Gastrocnemius medialis (tissue), 4 donors: ENCODE results near the gene KCNMB3. TPM values are rescaled to one million over a fixed set of nuclear protein-coding genes. Genes with fewer than 3 reads are reported as not detected.
A peak's percentile ranks its signal among the peaks of the same experiment; 100 is the strongest.
"Not testable (repeated sequence)": the region's sequence is repeated elsewhere in the genome, so short reads cannot be mapped to it uniquely, and the experiment has no call there.

Source experiments
- ATAC-seq, 2 donors: fragments of 150-250 bp; one replicate each; pipeline ENCODE4 v1.9.1; 2016
- DNase-seq, 2 donors: peaks; one replicate each; pipeline ENCODE4 v3.0.0-alpha.2; 2019
- H3K27ac ChIP-seq, 4 donors: fragments of 200-600 bp; sonication (generic); 1 replicate in 1 of 4; 2 replicates in 3 of 4; pipeline ENCODE4 v1.5.1; 2016 to 2018; ENCODE audit warnings: mild to moderate bottlenecking in 2 of 4, moderate library complexity in 1 of 4
- H3K27me3 ChIP-seq, 3 donors: fragments of 200-600 bp; sonication (generic) in 2 of 3; 1 replicate in 1 of 3; 2 replicates in 2 of 3; pipeline versions ENCODE4 v1.5.1 to v1.6.0; 2016 to 2019; ENCODE audit warnings: mild to moderate bottlenecking in 1 of 3, moderate library complexity in 1 of 3
- H3K36me3 ChIP-seq, 2 donors: fragments of 200-600 bp; sonication (generic) in 1 of 2; one replicate each; pipeline ENCODE4 v1.5.1; 2017 to 2018
- H3K4me1 ChIP-seq, 2 donors: fragments of 200-600 bp; sonication (generic) in 1 of 2; one replicate each; pipeline ENCODE4 v1.5.1; 2016 to 2017; ENCODE audit warnings: mild to moderate bottlenecking in 2 of 2
- H3K4me3 ChIP-seq, 4 donors: fragments of 200-600 bp; sonication (generic) in 3 of 4; 1 replicate in 1 of 4; 2 replicates in 3 of 4; pipeline ENCODE4 v1.5.1; 2016 to 2019; ENCODE audit warnings: mild to moderate bottlenecking in 2 of 4
- H3K9me3 ChIP-seq, 3 donors: fragments of 200-600 bp; sonication (generic) in 2 of 3; 1 replicate in 1 of 3; 2 replicates in 2 of 3; pipeline ENCODE4 v1.5.1; 2016 to 2019
- POLR2A ChIP-seq, 2 donors: fragments of 450-650 bp; IDR thresholded peaks; one replicate each; pipeline ENCODE4 v1.6.1; 2017; ENCODE audit warnings: antibody characterized with exemption in 2 of 2, mild to moderate bottlenecking in 2 of 2, moderate library complexity in 2 of 2
- in situ Hi-C, 4 donors: fragments of 200-750 bp; cut with MboI; loops; one replicate each; pipeline versions ENCODE4 v1.15.0 to v1.8.0; 2017; ENCODE audit warnings: low sequenced_read_pairs in 4 of 4
- intact Hi-C: fragments of 100-400 bp; cut with DNase I; formaldehyde crosslinking; loops from one replicate; pipeline ENCODE4 v1.15.1; 2023; ENCODE audit warnings: low total_unique reads
- total RNA-seq, 4 donors: library from RNA; depleted of rRNA; stranded (reverse); fragments of >200 nt; gene quantifications; one replicate each; pipeline versions ENCODE4 v1.1.0 to v1.2.3, GENCODE V29; 2016
- TF ChIP-seq, protein P1 (sequence below), 5 experiments: fragments of 450-650 bp in 3 of 5; fragments of 200-600 bp in 2 of 5; sonication (generic) in 2 of 5; IDR thresholded peaks in 4 of 5; conservative IDR thresholded peaks in 1 of 5; 1 replicate in 4 of 5; 2 replicates in 1 of 5; pipeline ENCODE4 v1.5.1; 2016 to 2019; ENCODE audit warnings: antibody characterized with exemption in 5 of 5, mild to moderate bottlenecking in 3 of 5, moderate library complexity in 3 of 5

The KCNMB3 gene
- total RNA-seq, 4 donors from 2014 or later = 0.24 to 2.1 (median 0.44) TPM

DNA sequence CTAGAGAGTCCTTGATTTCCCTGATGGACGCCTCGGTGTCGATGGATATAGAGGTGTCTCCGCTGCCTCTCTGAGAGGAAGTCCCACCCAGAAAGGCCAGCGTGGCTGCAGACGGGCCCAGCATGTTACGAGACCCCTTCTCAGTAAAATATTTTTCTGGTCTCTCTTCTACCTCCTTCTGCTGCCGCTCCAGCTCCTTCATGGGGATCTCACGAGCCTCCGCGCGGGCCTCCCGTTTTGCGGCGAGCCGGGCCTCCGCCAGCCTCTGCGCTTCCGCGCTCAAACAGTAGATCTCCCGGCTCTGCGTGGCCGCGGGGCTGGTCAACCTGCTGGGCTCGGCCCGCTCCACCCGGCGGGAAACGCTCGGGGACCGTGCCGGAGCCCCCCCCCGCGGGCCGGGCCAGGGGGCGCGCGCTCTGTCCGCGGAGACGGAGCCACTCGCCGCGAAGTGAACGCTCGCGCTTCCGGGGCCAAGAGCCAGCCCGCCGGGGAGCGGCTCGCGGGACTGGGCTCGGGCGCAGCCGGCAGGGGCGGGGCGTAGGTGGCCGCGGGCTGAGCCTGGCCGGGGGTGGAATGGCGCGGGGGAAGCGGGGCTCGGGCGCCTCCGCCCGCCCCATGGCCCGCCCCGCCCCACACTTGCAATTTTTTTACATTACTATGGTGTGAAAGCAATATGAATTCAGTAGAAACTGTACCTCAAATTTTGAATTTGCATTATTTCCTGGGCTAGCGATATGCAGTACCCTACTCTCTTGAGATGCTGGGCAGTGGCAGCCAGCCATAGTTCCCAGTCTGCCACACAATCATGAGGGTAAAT, 10.2 kb upstream of the KCNMB3 start:
- no peaks in the 10 kb centered on the region for H3K36me3 ChIP-seq
- TF ChIP-seq POLR2A (IDR thresholded peaks at IDR 0.05) = peak in 1 of 2 donors; percentile 16
- TF ChIP-seq, protein P1, sequence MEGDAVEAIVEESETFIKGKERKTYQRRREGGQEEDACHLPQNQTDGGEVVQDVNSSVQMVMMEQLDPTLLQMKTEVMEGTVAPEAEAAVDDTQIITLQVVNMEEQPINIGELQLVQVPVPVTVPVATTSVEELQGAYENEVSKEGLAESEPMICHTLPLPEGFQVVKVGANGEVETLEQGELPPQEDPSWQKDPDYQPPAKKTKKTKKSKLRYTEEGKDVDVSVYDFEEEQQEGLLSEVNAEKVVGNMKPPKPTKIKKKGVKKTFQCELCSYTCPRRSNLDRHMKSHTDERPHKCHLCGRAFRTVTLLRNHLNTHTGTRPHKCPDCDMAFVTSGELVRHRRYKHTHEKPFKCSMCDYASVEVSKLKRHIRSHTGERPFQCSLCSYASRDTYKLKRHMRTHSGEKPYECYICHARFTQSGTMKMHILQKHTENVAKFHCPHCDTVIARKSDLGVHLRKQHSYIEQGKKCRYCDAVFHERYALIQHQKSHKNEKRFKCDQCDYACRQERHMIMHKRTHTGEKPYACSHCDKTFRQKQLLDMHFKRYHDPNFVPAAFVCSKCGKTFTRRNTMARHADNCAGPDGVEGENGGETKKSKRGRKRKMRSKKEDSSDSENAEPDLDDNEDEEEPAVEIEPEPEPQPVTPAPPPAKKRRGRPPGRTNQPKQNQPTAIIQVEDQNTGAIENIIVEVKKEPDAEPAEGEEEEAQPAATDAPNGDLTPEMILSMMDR (IDR thresholded peaks at IDR 0.05 in 4 of 5, conservative IDR thresholded peaks at IDR 0.05 in 1 of 5) = no peak
- intact Hi-C loops = loop anchor here (2.0 to 5.0 kb wide), 2 partner anchors 61 to 114 kb away; partner anchors contain the start of gene ZNF639
- no peaks in the 10 kb centered on the region for H3K4me1 ChIP-seq
- H3K4me3 ChIP-seq = peak overlapping the region; percentile 58 to 78 (median 72)
- H3K9me3 ChIP-seq = no peaks in the 10 kb centered on the region
- peak overlapping the region; percentile 25 to 70 (median 50) for H3K27ac ChIP-seq
- H3K27me3 ChIP-seq = no peaks in the 10 kb centered on the region
- ATAC-seq (peak; percentile 72 to 90), DNase-seq (peak; percentile 27 to 50)
- in situ Hi-C loops = no loop called here

DNA sequence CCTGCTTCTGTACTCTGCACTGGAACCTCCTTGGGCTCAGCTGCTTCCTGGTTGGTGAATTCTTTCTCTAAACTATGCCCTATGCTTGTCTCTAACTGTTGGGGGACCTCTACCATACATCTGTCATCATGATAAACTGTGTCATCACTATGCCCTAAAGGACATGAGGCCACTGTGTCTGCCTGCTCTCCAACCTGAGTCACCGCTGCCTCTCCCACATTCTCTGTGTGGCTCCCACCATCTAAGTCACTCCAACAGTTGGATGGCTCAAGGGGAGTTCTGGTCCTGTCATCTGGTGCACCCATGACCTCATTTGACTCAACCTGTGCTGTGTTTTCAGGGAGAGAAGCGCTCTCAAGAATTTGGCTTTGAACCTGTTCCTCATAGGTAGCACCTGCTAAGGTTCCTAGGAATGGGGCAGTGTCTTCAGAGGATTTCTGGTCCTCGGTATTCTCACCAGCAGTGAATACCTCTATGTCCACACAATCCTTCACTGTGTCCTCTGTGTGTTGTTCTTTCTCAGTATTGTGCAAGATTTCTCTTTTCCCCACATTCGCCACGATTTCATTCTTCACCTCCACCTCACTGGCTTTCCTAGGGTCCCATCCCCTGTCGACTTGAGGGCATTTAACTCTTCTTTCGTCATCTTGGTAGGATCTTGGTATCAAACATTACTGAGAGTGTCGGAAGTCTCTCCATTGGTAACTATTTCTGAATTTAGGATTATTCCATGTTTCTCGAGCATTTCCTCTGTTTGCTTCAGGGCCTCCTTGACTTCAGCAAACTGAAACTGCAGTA, 9.2 kb upstream of the KCNMB3 start:
- H3K27me3 ChIP-seq, H3K36me3 ChIP-seq, H3K9me3 ChIP-seq, H3K27ac ChIP-seq, in situ Hi-C loops, DNase-seq, ATAC-seq, H3K4me1 ChIP-seq: not testable (repeated sequence)
- peak overlapping the region in 3 of 4 donors; percentile 67 to 78 (median 78) for H3K4me3 ChIP-seq
- intact Hi-C loops = loop anchor here (2.0 to 5.0 kb wide), 2 partner anchors 62 to 113 kb away; partner anchors contain the start of gene ZNF639

DNA sequence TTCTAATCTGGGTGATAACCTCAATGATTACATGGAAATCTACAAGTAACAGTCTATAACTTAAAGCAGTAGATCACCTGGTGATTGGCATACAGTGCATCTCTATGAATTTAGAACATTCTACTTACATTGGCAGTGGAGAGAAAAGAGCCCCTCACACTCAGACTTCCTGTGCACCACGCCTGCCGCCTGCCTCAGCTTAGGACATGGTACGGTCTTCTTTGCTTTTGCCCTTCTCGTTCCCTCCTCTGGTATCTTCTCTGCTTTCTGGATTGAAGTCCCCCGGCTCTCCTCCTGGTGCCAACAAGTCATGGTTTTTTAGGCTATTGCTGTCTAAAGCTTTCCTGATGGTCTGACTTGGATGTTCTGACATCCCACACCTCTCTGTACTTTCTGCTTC, 7.9 kb upstream of the KCNMB3 start:
- Histone ChIP-seq H3K27me3 (no peaks in the 10 kb centered on the region), H3K4me1 (no peaks in the 10 kb centered on the region), H3K9me3 (no peaks in the 10 kb centered on the region), H3K4me3 (no peak overlapping the region), H3K36me3 (no peaks in the 10 kb centered on the region), H3K27ac (no peak overlapping the region)
- TF ChIP-seq POLR2A (IDR thresholded peaks at IDR 0.05) = no peak
- TF ChIP-seq, protein P1 (IDR thresholded peaks at IDR 0.05 in 4 of 5, conservative IDR thresholded peaks at IDR 0.05 in 1 of 5) = no peak
- in situ Hi-C loops = no loop called here
- intact Hi-C loops = no loop called here
- ATAC-seq = no peak
- DNase-seq = no peak

DNA sequence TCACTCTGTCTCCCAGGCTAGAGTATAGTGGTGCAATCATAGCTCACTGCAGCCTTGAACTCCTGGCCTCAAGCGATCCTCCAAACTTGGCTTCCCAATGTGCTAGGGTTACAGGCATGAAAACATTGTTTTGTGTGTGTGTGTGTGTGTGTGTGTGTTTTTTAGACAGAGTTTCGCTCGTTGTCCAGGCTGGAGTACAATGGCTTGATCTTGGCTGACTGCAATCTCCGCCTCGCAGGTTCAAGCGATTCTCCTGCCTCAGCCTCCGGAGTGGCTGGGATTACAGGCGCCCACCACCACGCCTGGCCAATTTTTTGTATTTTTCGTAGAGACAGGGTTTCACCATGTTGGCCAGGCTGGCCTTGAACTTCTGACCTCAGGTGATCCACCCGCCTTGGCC, 6.8 kb upstream of the KCNMB3 start:
- H3K9me3 ChIP-seq, in situ Hi-C loops, H3K27me3 ChIP-seq, H3K36me3 ChIP-seq, ATAC-seq, intact Hi-C loops, DNase-seq, H3K27ac ChIP-seq, H3K4me1 ChIP-seq, H3K4me3 ChIP-seq: not testable (repeated sequence)

DNA sequence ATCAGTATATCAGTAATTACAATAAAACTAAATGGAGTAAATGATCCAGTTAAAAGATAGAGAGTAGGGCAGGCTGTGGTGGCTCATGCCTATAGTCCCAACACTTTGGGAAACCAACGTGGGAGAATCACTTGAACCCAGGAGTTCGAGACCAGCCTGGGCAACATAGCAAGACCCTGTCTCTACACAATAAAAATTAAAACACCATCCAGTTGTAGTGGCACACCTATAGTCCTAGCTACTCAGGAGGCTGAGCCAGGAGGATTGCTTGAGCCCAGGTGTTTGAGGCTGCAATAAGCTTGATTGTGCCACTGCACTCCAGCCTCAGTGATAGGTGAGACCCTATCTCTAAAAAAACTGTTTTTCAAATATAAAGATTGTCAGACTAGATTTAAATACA, 5.9 kb upstream of the KCNMB3 start:
- in situ Hi-C loops (no loop called here), intact Hi-C loops (no loop called here)
- H3K4me1 ChIP-seq = no peaks in the 10 kb centered on the region
- no peak overlapping the region for H3K4me3 ChIP-seq
- TF ChIP-seq POLR2A (IDR thresholded peaks at IDR 0.05) = no peak
- TF ChIP-seq, protein P1 (IDR thresholded peaks at IDR 0.05 in 4 of 5, conservative IDR thresholded peaks at IDR 0.05 in 1 of 5) = no peak
- no peaks in the 10 kb centered on the region for H3K27me3 ChIP-seq
- no peaks in the 10 kb centered on the region for H3K9me3 ChIP-seq
- DNase-seq (no peak), ATAC-seq (no peak)
- H3K36me3 ChIP-seq = no peaks in the 10 kb centered on the region
- no peak overlapping the region for H3K27ac ChIP-seq
